Lung microvascular endothelial cell (primary cell): Measurements from ENCODE around the gene TAS1R2. TPM values are rescaled to one million over a fixed set of nuclear protein-coding genes. Genes with fewer than 3 reads are reported as not detected.
"Not testable (repeated sequence)": the region's sequence is repeated elsewhere in the genome, so short reads cannot be mapped to it uniquely, and the experiment has no call there.

ENCODE experiments used
- DNase-seq, 2 donors: peaks; one replicate each; pipeline versions ENCODE4 v3.0.0 to v3.0.0-alpha.2; 2010; ENCODE audit warnings: low read depth in 2 of 2
- total RNA-seq: library from RNA; depleted of rRNA; stranded (reverse); fragments of >200 nt; gene quantifications from 2 replicates; pipeline ENCODE4 v1.2.1, GENCODE V29; 2014

TAS1R2 gene
- total RNA-seq, 1 donor from 2014 or later: not detected

DNA sequence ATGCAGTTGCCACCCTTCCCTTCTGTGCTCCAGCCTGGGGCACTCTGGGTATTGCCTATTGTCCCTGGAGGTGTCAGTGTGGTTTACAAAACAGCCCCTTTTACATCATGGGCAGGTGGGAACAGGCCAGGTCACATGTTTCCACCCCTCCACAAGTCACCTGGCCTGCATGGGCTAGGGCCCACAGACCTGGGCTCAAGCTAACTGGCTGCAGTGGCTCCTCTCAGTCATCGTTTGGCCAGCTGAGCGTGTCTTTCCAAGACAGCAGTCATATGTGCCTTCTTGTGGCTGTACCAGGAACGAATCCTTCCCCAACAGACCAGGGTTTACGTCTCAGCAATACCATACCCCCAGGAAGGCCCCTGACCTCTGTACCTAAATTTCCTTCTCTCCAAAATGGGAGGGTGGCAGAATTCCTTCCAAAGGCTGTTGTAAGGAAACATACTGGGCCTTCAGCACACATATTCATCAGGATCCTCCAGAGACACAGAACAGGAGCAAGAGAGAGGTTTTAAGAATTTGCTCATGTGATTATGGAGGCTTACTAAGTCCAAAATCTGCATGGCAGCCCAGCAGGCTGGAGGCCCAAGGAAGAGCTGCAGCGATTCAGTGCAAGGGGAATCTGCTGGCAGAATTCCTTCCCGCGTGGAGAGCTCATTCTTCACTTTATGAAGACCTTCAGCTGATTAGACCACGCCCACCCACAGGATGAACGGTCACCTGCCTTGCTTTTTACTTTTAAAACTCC, 10.6 kb upstream of the TAS1R2 start:
- no peak for DNase-seq

DNA sequence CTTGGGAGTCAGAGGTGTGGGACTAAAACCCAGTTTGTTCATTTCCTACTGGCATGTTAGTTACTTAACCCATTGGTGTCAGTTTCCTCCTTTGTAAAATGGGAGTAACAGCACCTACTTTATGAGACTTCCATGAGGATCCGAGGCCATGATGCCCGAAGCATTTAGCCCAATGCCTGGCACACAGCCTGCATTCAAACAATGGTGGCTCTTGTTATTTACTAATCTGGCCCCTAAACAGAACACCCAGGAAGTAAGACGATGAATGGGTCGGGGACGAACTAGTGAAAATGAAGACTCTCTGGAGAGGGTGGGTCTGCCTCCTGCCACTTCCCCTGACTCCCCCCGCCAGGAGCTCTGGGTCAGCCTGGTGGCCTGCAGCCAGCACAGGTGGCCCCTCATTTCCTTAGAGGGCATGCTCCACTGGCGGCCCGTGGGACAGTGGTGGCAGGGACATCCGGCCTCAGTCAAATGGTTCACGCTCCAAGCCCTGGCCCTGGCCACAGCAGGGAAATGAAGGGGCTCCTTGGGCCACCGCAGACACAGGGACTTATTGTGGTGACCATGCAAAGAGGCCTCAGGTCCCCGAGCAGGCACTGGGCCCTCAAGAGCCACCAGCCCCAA, 9.5 kb upstream of the TAS1R2 start:
- no peak for DNase-seq

DNA sequence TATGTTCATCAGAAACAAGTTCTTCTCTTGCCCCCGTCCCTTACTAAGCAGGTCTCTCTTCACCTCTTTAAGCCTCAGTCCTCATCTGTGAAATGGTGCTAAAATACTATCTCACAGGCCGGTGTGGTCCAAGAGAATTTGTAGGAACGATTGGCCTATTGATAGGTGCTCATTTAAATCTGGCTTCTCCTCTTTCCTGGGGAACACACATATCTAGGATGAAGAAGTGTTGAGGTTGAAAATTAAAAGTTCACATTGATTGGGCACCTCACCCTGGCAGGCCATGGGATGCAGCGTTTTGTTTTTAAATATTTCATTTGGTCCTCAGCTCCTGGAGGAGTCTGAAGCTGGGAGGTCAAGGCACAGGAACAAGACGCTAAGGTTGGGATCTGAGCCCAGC, 8.9 kb upstream of the TAS1R2 start:
- no peak for DNase-seq

DNA sequence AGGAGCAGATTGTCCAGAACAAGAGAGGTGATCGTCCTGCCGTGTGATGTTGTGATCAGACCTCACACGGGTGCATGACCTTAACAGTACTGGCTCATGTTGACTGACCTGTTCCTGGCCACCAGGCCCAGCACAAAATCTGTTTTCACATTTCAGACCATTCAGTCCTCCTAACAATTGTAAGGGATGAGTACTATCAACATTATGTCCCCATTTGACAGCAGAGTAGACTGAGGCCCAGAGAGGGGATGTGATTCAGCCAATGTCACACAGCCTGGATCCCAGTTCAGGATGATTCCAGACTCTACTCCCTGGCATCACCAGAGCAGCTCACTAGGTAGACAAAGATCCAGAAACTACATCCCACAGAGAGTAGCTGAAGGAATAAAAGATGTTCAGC, 7.4 kb upstream of the TAS1R2 start:
- no peak for DNase-seq

DNA sequence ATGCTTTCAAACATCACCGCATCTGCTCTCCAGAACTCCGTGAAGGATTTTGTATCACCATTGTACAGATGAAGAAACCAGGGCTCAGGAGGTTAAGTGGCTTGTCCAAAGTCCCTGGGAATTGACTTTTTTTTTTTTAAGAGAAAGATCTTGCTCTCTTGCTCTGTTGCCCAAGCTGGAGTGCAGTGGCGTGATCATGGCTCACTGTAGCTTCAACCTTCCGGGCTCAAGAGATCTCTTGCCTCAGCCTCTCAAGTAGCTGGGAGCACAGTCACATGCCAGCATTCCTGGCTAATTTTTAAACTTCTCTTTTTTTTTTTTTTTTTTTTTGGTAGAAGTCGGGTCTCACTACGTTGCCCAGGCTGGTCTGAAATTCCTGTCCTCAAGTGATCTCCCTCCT, 6.9 kb upstream of the TAS1R2 start:
- no peak for DNase-seq

DNA sequence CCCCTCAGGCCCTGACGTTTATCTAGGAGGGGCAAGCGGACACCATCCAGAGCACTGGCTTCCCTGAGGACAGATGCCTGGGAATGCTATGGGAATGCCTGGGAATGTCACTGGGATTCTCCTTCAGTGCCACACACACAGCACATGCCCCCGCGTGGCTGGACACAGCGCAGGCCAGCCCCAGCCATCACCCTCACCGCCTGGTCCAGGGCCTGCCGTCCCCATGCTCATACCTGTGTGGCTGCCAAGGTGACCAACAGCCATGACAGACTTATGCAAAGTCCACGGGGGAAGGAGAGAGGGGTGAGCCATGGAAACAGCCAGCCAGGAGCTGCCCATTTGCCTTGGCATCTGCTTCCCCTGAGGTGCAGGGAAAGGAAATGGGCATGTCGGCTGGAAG, 5.7 kb upstream of the TAS1R2 start:
- no peak for DNase-seq

DNA sequence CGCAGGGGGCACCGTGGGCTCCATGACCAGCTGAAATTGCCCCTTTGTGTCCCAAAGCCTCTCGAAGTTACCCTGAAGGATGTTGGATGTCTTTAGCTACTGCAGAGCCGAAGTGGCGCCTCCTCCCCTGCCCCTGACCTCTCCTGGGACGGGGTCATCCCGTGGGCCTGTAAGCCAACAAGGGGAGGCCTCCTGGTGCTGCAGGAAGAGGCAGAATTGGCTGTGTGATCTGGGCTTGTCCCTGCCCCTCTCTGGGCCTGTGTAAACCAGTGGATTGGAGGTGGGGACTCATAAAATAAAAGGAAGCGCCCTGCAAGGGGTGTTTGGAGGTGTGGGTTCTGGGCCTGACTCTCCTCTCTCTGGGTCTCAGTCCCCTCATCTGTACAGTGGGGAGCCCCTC, 2.1 kb upstream of the TAS1R2 start:
- DNase-seq: no peak

DNA sequence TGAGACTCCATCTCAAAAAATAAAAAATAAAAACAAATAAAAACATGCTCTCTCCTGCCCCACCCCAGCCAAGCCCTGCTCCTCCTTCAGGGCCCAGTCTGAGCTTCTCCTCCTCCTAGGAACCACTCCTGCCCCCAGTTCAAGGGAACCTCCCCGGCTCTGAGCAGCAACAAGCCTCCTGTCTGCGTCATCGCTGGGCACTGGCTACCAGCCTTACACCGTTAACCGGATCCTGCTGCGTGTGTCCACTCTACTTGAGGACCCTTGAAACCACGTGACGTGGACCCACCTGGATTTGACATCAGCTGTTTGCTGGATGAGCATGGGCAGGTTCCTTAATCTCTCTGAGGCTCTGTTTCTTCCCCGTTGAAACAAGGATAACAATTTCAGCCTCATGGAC, 1.6 kb upstream of the TAS1R2 start:
- no peak for DNase-seq

DNA sequence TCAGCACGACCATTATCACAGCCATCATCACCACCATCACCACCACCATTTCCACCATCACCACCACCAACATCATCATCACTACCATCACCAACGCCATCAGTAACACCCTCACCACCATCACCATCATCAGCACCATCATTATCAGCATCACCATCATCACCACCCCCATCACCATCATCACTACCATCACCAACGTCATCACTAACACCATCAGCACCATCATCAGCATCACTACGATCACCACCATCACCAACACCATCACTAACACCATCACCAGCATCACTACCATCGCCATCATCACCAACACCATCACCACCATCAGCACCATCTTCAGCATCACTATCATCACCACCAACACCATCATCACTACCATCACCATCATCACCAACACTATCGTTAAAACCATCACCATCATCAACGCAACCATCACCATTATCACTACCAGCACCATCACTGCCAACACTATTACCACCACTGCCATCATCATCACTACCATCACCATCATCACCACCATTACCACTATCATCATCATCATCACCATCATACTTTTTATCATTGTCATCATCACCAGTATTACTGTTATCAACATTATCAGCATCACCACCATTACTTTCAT, 1.3 kb downstream of the TAS1R2 start:
- no peak for DNase-seq

DNA sequence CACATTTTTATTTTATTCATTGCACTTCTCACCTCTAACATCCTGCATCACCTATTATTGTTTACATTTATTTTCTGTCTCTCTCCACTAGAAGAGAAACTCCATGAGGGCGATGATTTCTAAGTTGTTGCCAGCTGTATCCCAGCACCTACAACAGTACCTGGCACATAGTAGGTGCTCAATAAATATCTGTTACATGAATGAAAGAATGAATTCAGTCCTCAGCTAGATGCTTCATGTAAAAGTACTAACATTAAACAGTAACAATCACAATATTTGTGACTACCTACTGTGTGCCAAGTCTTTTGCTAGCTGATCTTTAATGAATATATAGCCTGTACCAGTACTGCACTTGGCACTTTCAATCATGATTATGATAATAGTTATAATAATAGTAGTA, 3.0 kb downstream of the TAS1R2 start:
- no peak for DNase-seq

DNA sequence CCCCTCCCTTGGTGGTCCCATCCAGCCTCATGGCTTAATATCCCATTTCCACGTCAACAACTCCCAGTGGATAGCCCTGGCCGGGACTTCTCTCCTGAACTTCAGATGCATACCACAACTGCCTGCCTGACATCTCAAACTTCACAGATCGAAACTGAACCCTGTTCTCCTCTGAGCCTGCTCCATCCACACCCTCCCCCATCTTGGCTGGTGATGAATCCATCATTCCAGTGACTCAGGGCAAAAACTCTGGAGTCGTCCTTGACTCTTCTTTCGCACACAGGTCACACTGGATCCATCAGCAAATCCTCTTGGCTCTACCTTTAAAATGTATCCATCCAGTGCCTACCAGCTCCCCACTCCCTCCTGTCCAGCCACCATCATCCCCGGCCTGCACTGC, 3.9 kb downstream of the TAS1R2 start:
- no peak for DNase-seq

DNA sequence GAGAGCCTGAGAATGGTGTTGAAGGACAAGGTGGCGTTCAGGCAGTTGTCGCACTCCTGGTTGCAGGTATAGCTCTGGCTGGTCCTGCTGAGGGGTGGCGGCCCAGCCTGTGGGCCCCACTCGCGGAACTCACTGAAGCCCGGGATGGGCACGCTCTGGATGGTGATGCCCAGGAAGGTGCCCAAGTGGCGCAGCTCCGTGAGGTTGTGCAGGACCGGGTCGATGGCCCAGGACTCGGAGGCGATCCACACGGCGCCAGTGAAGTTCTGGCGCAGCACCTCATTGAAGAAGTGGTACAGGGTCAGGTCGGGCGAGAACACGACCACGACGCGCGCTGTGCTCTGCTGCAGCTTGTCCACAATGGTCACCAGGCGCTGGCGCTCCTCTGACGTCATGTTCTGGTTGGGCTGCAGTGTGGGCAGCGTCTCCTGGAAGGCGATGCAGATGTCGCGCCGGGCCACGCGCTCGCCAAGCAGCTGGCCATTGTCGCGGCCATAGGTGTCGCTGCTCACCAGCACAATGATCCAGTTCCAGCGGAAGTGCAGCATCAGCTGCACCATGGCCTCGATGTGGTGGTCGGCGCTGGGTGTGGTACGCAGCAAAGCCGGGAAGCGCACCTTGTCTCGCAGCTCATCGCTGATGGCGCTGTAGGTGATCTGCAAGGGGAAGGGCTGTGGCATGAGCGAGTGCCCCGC, 5.0 kb downstream of the TAS1R2 start:
- no peak for DNase-seq

DNA sequence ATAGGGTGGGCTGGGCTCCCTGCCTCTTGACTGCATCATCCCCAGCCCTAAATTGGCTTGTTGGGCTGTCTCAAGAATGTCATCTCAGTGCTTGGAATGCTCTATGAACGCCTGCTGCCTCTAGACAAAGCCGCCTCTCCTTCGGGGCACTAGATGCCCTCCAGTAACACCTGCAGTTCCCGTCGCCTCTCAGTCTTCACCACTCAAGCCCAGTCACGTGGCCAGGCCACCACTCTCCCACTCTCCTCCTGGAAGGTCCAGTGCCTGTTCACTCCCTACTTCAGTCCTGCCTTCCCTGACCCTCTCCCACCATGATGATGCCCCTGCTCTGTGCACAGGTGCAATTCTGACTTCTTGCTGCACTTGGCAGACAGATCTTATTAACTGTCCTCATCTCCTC, 7.0 kb downstream of the TAS1R2 start:
- no peak for DNase-seq

DNA sequence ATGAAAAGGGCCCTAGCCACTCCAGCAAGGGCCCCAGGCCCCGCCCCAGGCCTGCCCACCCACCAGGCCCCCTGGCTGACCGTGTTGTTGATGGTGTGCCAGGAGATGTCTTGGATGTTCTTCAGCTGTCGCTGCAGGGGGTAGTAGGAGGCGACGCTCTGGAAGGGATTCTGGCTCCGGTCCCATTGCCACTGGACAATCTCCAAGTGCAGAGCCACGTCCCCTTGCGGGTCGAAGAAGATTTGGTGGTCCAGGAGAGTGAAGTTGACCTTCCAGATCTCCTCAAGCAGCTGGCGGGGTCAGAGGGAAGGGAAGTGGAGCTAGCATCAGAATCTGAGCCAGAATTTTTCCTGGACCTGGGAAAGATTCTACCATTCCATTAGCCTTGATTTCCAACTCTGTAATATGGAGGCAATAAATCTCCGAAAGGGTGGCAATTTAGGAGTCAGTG, 10.2 kb downstream of the TAS1R2 start:
- no peak for DNase-seq

DNA sequence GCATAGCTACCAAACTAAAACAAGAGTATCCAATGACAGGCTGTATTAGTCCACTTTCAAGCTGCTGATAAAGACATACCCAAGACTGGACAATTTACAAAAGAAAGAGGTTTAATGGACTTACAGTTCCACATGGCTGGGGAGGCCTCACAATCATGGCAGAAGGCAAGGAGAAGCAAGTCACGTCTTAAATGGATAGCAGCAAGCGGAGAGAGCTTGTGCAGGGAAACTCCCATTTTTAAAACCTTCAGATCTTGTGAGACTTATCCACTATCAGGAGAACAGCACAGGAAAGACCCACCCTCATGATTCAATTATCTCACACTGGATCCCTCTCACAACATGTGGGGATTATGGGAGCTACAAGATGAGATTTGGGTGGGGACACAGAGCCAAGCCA, 11.7 kb downstream of the TAS1R2 start:
- not testable (repeated sequence) for DNase-seq

DNA sequence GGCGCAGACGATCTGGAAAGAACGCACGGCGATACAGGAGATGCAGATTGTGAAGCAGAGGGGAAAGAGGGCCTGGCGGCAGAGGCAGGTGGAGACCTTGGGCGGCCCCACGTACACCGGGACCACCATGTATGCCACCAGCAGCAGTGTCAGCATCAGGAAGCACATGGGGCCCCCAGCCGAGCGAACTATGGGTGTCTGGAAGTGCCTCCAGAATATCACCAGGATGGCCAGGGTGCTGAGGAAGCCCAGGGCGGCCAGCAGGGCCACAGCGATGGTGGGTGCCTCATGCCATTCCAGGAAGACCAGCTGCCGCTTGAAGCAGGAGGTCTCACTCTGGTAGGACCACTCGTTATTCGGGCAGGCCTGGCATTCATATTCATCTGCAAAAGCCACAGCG, 19.3 kb downstream of the TAS1R2 start:
- DNase-seq: no peak

DNA sequence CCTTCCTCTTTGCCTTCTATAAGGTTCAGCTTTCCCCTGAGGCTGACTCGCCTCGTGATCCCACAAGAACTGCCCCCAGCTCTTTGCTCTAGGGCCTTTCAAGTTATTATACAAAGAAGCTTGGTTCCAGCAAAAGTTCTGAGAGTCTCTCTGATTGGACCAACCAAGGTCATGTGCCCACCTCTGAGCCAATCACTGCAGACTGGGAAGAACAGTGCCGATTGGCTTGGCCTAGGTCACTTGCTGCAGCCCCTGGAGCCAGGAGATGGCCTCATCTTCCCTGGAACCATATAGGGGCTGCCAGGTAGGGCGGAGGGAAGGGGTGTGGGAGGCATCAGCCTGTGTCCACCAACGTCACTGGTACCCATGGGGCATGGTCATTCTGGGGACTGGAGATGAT, 22.8 kb downstream of the TAS1R2 start:
- DNase-seq: no peak

DNA sequence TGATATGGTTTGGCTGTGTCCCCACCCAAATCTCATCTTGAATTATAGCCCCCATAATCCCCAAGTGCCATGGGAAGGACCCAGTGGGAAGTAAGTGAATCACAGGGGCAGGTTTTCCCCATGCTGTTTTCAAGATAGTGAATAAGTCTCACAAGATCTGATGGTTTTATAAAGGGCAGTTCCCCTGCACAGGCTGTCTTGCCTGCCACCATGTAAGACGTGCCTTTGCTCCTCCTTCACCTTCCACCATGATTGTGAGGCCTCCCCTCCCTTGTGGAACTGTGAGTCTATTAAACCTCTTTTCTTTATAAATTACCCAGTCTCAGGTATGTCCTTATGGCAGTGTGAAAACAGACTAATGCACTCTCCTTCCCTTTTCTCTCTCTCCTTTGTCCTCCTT, 27.1 kb downstream of the TAS1R2 start:
- DNase-seq: not testable (repeated sequence)

DNA sequence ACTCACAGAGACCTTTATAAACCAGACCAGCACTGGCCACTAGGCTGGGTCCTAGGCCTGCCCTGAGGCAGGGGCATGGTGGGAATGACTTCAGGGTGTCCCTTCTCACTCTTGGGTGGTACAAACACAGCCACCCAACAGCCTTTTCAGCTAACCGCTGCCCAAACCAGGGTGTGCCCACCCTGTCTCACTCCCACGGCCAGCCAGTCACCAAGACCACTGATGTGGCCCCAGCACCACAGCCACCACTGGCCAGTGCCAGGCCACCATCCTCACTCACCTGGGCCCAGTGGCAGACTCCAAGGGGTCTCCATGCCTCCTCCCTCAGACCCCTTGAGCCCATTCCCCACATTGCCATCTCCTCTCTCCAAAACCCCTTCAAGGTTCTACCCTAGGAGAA, 27.8 kb downstream of the TAS1R2 start:
- DNase-seq: no peak

DNA sequence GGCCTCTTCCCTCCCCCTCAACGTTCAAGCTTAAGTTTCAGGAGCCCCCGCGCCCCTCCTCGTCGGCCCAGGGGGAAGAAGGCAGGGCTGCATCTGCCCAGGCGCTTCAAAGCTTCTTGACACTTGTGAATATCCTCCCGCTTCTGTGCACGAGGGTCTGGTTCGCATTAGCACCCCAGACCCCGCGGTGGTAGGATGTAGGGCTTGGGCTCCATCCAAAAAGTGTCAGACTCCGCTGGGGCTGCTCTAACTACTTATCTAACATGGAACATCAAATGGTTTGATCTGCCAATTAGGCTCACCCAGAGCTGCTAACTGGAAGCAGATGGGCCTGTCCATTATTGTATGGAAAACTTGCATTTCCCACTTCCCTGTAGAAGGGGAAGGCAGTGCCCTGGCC, 28.9 kb downstream of the TAS1R2 start:
- no peak for DNase-seq

DNA sequence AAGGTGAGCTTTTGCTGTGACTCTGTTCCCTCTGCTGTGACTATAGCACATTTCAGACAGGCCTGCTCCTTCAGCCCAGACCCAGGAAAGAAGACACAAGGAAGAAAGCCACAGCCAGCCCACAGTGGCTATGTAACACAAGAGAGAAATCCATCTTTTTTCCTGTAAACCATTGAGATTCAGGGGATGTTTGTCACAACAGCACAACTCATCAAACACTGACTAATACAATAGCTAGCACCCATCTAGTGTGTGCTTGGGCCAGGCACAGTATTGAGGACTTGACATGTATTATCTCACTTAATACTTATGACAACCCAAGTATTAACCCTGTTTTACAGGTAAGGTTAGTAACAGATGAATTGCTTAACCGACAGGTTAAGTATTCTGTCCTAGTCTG, 29.8 kb downstream of the TAS1R2 start:
- DNase-seq: no peak

DNA sequence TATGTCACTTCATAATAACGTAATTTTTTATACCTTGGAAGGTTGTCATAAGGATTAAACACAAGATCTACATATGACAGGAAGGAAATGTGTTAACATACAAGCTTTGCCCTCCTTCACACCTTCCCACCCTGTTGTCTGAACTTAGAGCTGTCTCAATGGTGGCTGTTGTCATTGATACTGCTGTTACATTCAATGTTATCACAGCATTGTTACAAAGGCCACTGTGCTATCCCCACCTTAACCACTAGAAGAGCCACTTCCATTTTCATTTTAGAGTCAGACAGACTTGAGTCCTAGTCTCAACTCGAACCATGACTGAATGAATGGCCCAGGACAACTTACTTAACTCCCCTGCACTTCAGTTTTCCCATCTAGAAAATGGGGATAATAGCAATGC, 31.2 kb downstream of the TAS1R2 start:
- no peak for DNase-seq
